Stimulated activated naive B cell treated with anti-CD40 and anti-IgM and Interleukin-4, amounts not matched to agents 10 μg/mL and 1 μg/mL and 100 μg/mL, for 72 hours (primary cell): Measurements from ENCODE around the gene GADD45B.
"Not testable (repeated sequence)": the region's sequence is repeated elsewhere in the genome, so short reads cannot be mapped to it uniquely, and the experiment has no call there.

ENCODE experiments used
- ATAC-seq, 2 donors: fragments of 150-1000 bp; cut with Tn5 transposase; replicated peaks; 2 replicates each; pipeline ENCODE4 v1.10.0; 2021; ENCODE audit warnings: moderate library complexity in 1 of 2
- DNase-seq: peaks from one replicate; pipeline ENCODE4 v3.0.0; 2021
- H3K27ac Mint-ChIP-seq: one replicate; pipeline ENCODE4 v1.8.0; 2022; ENCODE audit warnings: mild to moderate bottlenecking, mixed read lengths
- H3K27me3 Mint-ChIP-seq, 2 donors: one replicate each; pipeline ENCODE4 v1.8.0; 2022; ENCODE audit warnings: mixed read lengths in 2 of 2
- H3K36me3 Mint-ChIP-seq, 2 donors: one replicate each; pipeline ENCODE4 v1.8.0; 2022; ENCODE audit warnings: mixed read lengths in 2 of 2, mild to moderate bottlenecking in 1 of 2
- H3K4me1 Mint-ChIP-seq, 2 donors: one replicate each; pipeline ENCODE4 v1.8.0; 2022; ENCODE audit warnings: mixed read lengths in 2 of 2, mild to moderate bottlenecking in 1 of 2
- H3K4me3 Mint-ChIP-seq, 2 donors: one replicate each; pipeline ENCODE4 v1.8.0; 2022; ENCODE audit warnings: mild to moderate bottlenecking in 2 of 2, mixed read lengths in 2 of 2, moderate library complexity in 1 of 2
- H3K9me3 Mint-ChIP-seq, 2 donors: one replicate each; pipeline ENCODE4 v1.8.0; 2022; ENCODE audit warnings: mixed read lengths in 2 of 2, mild to moderate bottlenecking in 1 of 2

GADD45B gene

GRCh38 chr19:2469102-2469914 is 6.6 kb upstream of the GADD45B start:
- peaks cover 7 to 11% of the 10 kb centered on the region in 2 donors for H3K4me1 Mint-ChIP-seq
- H3K9me3 Mint-ChIP-seq, result no peaks in the 10 kb centered on the region
- ATAC-seq, result peak; percentile 68 to 85
- no peaks in the 10 kb centered on the region for H3K36me3 Mint-ChIP-seq
- no peaks in the 10 kb centered on the region for H3K27me3 Mint-ChIP-seq
- H3K27ac Mint-ChIP-seq, result peak overlapping the region; percentile 52
- DNase-seq, result no peak
- H3K4me3 Mint-ChIP-seq, result peak overlapping the region in 1 of 2 donors; percentile 6

GRCh38 chr19:2469915-2470200 is 6.1 kb upstream of the GADD45B start:
- H3K27ac Mint-ChIP-seq, result not testable (repeated sequence)

DNA sequence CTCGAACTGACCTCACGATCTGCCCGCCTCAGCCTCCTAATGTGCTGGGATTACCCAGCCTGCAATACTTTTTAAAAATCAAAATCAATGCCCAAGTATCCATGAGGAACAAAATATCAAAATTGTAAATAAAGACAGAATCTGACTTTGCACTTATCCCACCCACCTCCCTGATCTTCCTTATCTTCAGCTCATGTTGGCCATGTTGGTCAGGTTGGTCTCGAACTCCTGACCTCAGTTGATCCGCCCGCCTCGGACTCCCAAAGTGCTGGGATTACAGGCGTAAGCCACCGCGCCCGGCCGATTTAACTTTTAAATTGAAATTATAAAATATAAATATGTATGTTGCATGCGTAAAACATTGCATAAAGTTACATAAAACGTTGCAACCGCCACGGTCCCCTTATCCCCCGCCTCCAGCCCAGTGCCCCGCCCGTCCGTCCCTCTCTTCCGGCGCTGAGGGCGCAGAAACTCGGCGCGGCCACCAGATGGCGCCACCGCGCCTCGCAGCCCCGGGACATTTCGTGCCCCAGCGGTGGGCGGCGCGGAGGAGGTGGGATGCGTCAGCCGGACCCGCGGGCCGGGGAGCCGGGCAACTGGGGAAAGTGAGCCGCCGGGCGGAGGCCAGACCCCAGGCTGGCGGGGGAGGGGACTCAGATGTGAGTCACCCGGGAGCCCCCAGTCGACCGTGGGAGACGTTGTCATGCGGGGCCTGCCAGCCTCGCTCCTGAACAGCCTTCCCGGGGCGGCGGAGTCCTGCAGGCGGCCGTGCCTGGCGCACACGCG is 1.5 kb upstream of the GADD45B start:
- H3K4me1 Mint-ChIP-seq, result peaks cover 25 to 44% of the 10 kb centered on the region in 2 donors

More at GRCh38 chr19:2469915-2470200, 6.1 kb upstream of the GADD45B start:
- H3K9me3 Mint-ChIP-seq, H3K4me3 Mint-ChIP-seq, ATAC-seq, DNase-seq, H3K36me3 Mint-ChIP-seq, H3K27me3 Mint-ChIP-seq: not testable (repeated sequence)
- H3K4me1 Mint-ChIP-seq, result peaks cover 7 to 13% of the 10 kb centered on the region in 2 donors

DNA sequence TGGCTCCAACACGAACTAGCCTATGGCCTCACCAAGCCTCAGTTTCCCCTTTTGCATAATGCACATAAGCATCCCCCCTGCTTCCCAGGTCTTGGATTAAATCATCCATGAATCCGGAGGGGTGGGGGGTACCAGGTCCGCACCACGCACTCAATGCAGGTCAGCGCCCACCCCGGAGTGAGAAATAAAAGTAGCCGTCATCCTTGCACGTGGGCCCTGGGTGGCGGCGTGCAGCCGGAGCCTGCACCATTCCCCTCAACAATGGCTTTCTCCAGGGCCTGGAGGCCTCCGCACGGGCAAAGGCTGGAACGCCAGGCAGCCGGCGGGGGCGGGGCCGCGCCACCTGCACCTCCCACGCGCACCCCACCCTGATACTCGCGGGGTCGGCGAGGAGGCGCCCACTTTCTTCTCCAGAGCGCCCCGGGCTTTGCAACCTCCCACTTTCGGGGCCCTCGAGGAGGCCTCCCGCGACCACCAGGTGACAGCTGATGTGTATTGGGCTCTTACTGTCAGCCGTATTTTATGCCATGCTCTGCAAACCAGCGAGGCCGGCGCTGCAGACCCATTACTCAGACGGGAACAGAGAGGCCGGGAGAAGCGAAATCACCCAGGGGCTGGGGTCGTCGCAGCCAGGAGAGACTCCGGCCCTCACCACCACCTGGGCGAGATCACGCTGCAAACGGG is 767 bp upstream of the GADD45B start:
- no peaks in the 10 kb centered on the region for H3K27me3 Mint-ChIP-seq
- ATAC-seq (peak; percentile 42 to 45), DNase-seq (peak; percentile 80)
- peak overlapping the region; percentile 93 to 99 for H3K4me3 Mint-ChIP-seq
- H3K36me3 Mint-ChIP-seq, result peaks cover 30 to 31% of the 10 kb centered on the region in 2 donors
- peaks cover 23 to 45% of the 10 kb centered on the region in 2 donors for H3K4me1 Mint-ChIP-seq
- H3K9me3 Mint-ChIP-seq, result no peaks in the 10 kb centered on the region
- peak overlapping the region; percentile 98 for H3K27ac Mint-ChIP-seq

More for the DNA sequence above, 1.5 kb upstream of the GADD45B start:
- Mint-ChIP-seq H3K27ac (peak overlapping the region; percentile 98), H3K27me3 (no peaks in the 10 kb centered on the region), H3K9me3 (no peaks in the 10 kb centered on the region), H3K36me3 (peaks cover 30 to 31% of the 10 kb centered on the region in 2 donors), H3K4me3 (peak overlapping the region; percentile 93 to 99)
- peak; percentile 49 to 56 for ATAC-seq
- peak; percentile 95 for DNase-seq

GRCh38 chr19:2476451-2477140 is 669 bp downstream of the GADD45B start:
- Mint-ChIP-seq H3K27ac (peak overlapping the region; percentile 98), H3K36me3 (peaks cover 30 to 33% of the 10 kb centered on the region in 2 donors), H3K4me3 (peak overlapping the region; percentile 93 to 99), H3K27me3 (no peaks in the 10 kb centered on the region), H3K9me3 (no peaks in the 10 kb centered on the region), H3K4me1 (peaks cover 23 to 45% of the 10 kb centered on the region in 2 donors)
- peak; percentile 62 for DNase-seq
- peak; percentile 13 to 14 for ATAC-seq

DNA sequence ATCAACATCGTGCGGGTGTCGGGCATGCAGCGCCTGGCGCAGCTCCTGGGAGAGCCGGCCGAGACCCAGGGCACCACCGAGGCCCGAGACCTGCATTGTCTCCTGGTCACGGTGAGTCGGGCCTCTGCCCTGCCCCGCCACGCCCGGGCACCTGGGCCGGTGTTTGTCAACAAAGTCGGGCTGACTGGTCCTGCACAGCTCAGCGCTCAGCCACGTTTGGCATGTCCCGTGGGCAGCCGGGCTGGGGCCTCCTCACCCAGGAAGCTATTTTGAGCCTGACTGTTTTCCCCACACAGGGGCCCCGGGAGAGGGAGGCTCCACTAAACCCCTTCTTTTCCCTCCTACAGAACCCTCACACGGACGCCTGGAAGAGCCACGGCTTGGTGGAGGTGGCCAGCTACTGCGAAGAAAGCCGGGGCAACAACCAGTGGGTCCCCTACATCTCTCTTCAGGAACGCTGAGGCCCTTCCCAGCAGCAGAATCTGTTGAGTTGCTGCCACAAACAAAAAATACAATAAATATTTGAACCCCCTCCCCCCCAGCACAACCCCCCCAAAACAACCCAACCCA is 1.3 kb downstream of the GADD45B start:
- ATAC-seq (no peak), DNase-seq (no peak)
- Mint-ChIP-seq H3K4me3 (peak overlapping the region; percentile 93 to 99), H3K36me3 (peaks cover 30 to 34% of the 10 kb centered on the region in 2 donors), H3K9me3 (peaks cover 0 to under 1% of the 10 kb centered on the region in 2 donors), H3K27me3 (no peaks in the 10 kb centered on the region), H3K4me1 (peaks cover 23 to 45% of the 10 kb centered on the region in 2 donors), H3K27ac (peak overlapping the region; percentile 98)

DNA sequence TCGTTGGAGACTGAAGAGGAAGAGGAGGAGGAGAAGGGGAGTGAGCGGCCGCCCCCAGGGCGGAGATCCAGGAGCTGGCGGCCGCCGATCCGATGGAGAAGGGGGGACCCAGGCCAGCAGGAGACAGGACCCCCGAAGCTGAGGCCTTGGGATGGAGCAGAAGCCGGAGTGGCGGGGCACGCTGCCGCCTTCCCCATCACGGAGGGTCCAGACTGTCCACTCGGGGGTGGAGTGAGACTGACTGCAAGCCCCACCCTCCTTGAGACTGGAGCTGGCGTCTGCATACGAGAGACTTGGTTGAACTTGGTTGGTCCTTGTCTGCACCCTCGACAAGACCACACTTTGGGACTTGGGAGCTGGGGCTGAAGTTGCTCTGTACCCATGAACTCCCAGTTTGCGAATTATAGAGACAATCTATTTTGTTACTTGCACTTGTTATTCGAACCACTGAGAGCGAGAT is 1.8 kb downstream of the GADD45B start:
- H3K4me3 Mint-ChIP-seq, result peak overlapping the region; percentile 93 to 99
- peak overlapping the region; percentile 98 for H3K27ac Mint-ChIP-seq
- no peak for ATAC-seq
- H3K9me3 Mint-ChIP-seq, result peaks cover 3 to 5% of the 10 kb centered on the region in 2 donors
- DNase-seq, result no peak
- peaks cover 23 to 45% of the 10 kb centered on the region in 2 donors for H3K4me1 Mint-ChIP-seq
- H3K36me3 Mint-ChIP-seq, result peaks cover 30 to 38% of the 10 kb centered on the region in 2 donors
- H3K27me3 Mint-ChIP-seq, result no peaks in the 10 kb centered on the region

- DNase-seq (peak; percentile 35), ATAC-seq (peak in 1 of 2 donors; percentile 1)
- H3K27ac Mint-ChIP-seq, result peak overlapping the region; percentile 98
- H3K9me3 Mint-ChIP-seq, result peaks cover 7 to 9% of the 10 kb centered on the region in 2 donors
- H3K36me3 Mint-ChIP-seq, result peaks cover 34 to 38% of the 10 kb centered on the region in 2 donors
- H3K27me3 Mint-ChIP-seq, result no peaks in the 10 kb centered on the region
- peaks cover 23 to 45% of the 10 kb centered on the region in 2 donors for H3K4me1 Mint-ChIP-seq
- H3K4me3 Mint-ChIP-seq, result peak overlapping the region; percentile 93 to 99
Observed at GRCh38 chr19:2478278-2478755, 2.4 kb downstream of the GADD45B start.

GRCh38 chr19:2478756-2479555 is 3.0 kb downstream of the GADD45B start:
- Mint-ChIP-seq H3K4me1 (peaks cover 23 to 45% of the 10 kb centered on the region in 2 donors), H3K4me3 (peak overlapping the region; percentile 93 to 99), H3K36me3 (peaks cover 34 to 42% of the 10 kb centered on the region in 2 donors), H3K9me3 (peaks cover 9 to 13% of the 10 kb centered on the region in 2 donors), H3K27ac (peak overlapping the region; percentile 98), H3K27me3 (no peaks in the 10 kb centered on the region)
- peak; percentile 41 to 43 for ATAC-seq
- peak; percentile 83 for DNase-seq

DNA sequence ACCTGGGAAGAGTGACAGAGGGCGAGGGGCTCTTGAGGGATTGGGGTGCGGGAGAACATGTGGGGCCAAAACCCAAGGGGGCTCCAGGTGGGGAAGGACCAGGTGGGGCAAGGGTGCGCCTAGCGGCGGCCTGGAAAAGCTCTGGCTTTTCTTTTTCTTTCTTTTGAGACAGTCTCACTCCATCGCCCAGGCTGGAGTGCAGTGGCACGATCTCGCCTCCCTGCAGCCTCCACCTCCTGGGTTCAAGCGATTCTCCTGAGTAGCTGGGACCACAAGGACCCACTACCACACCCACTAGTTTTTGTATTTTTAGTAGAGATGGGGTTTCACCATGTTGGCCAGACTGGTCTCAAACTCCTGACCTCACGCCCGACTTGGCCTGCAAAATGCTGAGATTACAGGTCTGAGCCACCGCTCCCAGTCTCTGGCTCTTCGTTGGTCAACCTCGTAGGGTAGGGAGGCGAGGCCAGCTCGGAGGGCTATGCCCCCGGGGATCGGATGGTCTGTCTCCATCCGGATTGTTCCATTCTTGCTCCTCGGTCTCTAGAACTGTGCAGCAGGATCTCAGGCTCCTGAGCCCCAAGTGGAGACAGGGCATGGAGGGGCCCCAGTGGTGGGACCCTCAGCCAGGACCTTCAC is 3.7 kb downstream of the GADD45B start:
- ATAC-seq, result peak; percentile 4 to 11
- no peaks in the 10 kb centered on the region for H3K27me3 Mint-ChIP-seq
- H3K9me3 Mint-ChIP-seq, result peaks cover 10 to 15% of the 10 kb centered on the region in 2 donors
- peak overlapping the region; percentile 98 for H3K27ac Mint-ChIP-seq
- H3K4me1 Mint-ChIP-seq, result peaks cover 23 to 45% of the 10 kb centered on the region in 2 donors
- peaks cover 34 to 44% of the 10 kb centered on the region in 2 donors for H3K36me3 Mint-ChIP-seq
- DNase-seq, result peak; percentile 63
- peak overlapping the region; percentile 93 to 99 for H3K4me3 Mint-ChIP-seq

DNA sequence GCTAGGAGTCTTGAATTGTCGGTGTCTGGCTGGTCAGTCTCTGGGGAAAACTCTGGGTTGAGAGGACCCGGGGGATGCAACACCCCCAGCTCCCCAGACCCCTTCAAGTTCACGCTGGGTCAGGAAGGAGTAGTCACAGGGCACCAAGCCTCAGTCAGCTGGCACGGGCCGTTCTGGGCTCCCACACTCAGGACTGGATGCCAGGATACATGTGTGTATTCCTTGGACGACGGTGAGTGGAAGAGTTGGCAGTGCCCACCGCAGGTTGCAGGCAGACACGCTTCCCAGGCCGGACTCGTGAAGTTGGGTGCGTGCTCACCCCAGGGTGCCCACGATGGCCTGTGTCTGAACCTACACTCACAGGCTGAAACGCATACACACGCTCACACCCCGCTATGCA is 5.5 kb downstream of the GADD45B start:
- DNase-seq, result no peak
- ATAC-seq, result no peak
- no peak overlapping the region for H3K27ac Mint-ChIP-seq
- no peaks in the 10 kb centered on the region for H3K27me3 Mint-ChIP-seq
- H3K4me1 Mint-ChIP-seq, result peaks cover 21 to 41% of the 10 kb centered on the region in 2 donors
- no peak overlapping the region for H3K4me3 Mint-ChIP-seq
- H3K9me3 Mint-ChIP-seq, result peaks cover 10 to 15% of the 10 kb centered on the region in 2 donors
- H3K36me3 Mint-ChIP-seq, result peaks cover 28 to 36% of the 10 kb centered on the region in 2 donors

GRCh38 chr19:2482354-2483038 is 6.6 kb downstream of the GADD45B start:
- Mint-ChIP-seq H3K36me3 (peaks cover 17 to 26% of the 10 kb centered on the region in 2 donors), H3K27ac (no peak overlapping the region), H3K9me3 (peaks cover 10 to 15% of the 10 kb centered on the region in 2 donors), H3K27me3 (no peaks in the 10 kb centered on the region), H3K4me1 (peaks cover 20 to 42% of the 10 kb centered on the region in 2 donors), H3K4me3 (no peak overlapping the region)
- DNase-seq (no peak), ATAC-seq (no peak)
